AG04449 (cell line): ENCODE data around the gene RORB.

Source experiments
- CTCF ChIA-PET: fragments of 350-600 bp; formaldehyde crosslinking; extraction: SDS; loops from one replicate; lab custom pipeline; 2021; ENCODE audit warnings: antibody characterized with exemption; lab: Yijun Ruan, JAX
- POLR2A ChIA-PET: fragments of 400-600, 350-600 bp; formaldehyde crosslinking; extraction: SDS; loops from one replicate; lab custom pipeline; 2020; ENCODE audit warnings: antibody characterized with exemption, inconsistent platforms; lab: Yijun Ruan, JAX
- DNase-seq: peaks from one replicate; pipeline ENCODE4 v3.0.0-alpha.2; 2010; ENCODE audit warnings: low read depth, low spot score
- H3K4me3 ChIP-seq: 2 replicates; pipeline ENCODE4 v1.5.1; 2011; ENCODE audit warnings: low read depth, mild to moderate bottlenecking, control low read depth, low read length
- TF ChIP-seq, protein P1 (sequence below): IDR thresholded peaks from one replicate; pipeline ENCODE4 v1.5.1; 2011; ENCODE audit warnings: mild to moderate bottlenecking, moderate library complexity, low read length, control low read depth, inconsistent platforms; ENCODE audit not compliant: insufficient read depth; ENCODE audit errors: missing control alignments

RORB gene

GRCh38 chr9:74719306-74719705 is 222.2 kb downstream of the RORB start:
- ChIA-PET CTCF (no interaction called here), POLR2A (no interaction called here)
- no peak for DNase-seq
- no peak overlapping the region for H3K4me3 ChIP-seq
- TF ChIP-seq, protein P1, sequence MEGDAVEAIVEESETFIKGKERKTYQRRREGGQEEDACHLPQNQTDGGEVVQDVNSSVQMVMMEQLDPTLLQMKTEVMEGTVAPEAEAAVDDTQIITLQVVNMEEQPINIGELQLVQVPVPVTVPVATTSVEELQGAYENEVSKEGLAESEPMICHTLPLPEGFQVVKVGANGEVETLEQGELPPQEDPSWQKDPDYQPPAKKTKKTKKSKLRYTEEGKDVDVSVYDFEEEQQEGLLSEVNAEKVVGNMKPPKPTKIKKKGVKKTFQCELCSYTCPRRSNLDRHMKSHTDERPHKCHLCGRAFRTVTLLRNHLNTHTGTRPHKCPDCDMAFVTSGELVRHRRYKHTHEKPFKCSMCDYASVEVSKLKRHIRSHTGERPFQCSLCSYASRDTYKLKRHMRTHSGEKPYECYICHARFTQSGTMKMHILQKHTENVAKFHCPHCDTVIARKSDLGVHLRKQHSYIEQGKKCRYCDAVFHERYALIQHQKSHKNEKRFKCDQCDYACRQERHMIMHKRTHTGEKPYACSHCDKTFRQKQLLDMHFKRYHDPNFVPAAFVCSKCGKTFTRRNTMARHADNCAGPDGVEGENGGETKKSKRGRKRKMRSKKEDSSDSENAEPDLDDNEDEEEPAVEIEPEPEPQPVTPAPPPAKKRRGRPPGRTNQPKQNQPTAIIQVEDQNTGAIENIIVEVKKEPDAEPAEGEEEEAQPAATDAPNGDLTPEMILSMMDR = no peak

DNA sequence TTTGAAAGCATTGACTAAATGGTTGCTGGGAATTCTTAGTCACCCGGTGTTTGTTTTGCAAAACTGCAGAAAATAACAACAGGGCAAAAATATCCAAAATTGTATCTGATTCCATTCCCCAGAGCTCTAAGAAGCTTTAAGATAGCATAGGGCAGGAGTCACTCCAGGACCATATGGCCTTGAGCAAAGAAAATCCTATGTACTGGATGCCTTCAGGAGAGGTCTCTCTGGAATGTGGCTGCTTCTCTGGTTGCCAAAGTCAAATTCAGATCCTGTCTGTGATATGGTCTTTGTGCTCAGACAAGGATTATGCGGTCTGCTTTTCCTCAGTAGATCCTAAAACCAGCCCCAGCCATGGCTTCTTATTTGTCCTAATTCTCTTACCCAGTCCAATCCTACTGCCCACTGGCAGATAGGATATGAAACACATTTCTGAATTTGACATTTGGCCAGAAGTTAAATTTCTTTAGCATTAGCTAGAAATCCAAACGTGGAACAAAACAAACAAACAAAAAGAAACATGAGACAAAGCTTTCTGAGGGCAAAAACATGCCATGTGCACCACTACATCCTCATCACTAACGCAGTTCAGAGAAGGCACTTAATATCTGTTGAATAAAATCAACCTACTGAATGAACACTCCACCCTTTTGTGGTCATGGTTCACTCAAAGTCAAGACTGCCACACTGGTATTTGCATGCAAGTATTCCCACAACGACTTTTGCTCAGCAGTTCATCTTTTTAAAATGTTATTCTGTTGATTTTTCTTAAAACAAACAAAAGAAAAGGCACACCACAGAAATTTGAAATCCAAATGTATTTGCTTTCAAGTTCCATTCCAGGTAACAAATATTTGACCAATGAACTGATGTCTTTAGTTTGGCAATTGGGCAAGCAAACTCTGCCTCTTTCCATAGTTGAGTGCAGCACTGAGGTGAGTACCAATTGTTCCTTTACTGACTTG is 224.8 kb downstream of the RORB start:
- CTCF ChIA-PET = no interaction called here
- TF ChIP-seq, protein P1 = no peak
- DNase-seq = no peak
- H3K4me3 ChIP-seq = no peak overlapping the region
- POLR2A ChIA-PET = no interaction called here

GRCh38 chr9:74724317-74724716 is 227.2 kb downstream of the RORB start:
- TF ChIP-seq, protein P1 = no peak
- POLR2A ChIA-PET = no interaction called here
- H3K4me3 ChIP-seq = no peak overlapping the region
- no peak for DNase-seq
- CTCF ChIA-PET = no interaction called here

GRCh38 chr9:74726581-74726980 is 229.4 kb downstream of the RORB start:
- CTCF ChIA-PET = no interaction called here
- DNase-seq = no peak
- POLR2A ChIA-PET = no interaction called here
- H3K4me3 ChIP-seq = no peak overlapping the region
- TF ChIP-seq, protein P1 = no peak

- ChIA-PET CTCF (no interaction called here), POLR2A (no interaction called here)
- TF ChIP-seq, protein P1 = no peak
- H3K4me3 ChIP-seq = no peak overlapping the region
- no peak for DNase-seq
Observed at GRCh38 chr9:74728176-74728575, 231.0 kb downstream of the RORB start.

GRCh38 chr9:74729136-74729695 is 232.1 kb downstream of the RORB start:
- ChIA-PET POLR2A (no interaction called here), CTCF (interaction anchor here (1.3 kb wide), 1 partner anchor 14 kb away, joined by 6 read pairs; no protein-coding TSS in a partner anchor)
- DNase-seq = no peak
- TF ChIP-seq, protein P1 = no peak
- H3K4me3 ChIP-seq = no peak overlapping the region
